Aorta (tissue), 5 donors: ENCODE data around the gene TRPT1. TPM values are rescaled to one million over a fixed set of nuclear protein-coding genes. Genes with fewer than 3 reads are reported as not detected.

Experiments
- ATAC-seq: fragments of 200-7000 bp; cut with Tn5 transposase; one replicate; pipeline ENCODE4 v1.9.1; 2022; ENCODE audit warnings: moderate library complexity; ENCODE audit not compliant: low FRiP score
- DNase-seq, 2 donors: peaks; one replicate each; pipeline ENCODE4 v3.0.0-alpha.2; 2020
- H3K27ac ChIP-seq, 2 donors: one replicate each; pipeline ENCODE4 v1.5.1; 2013; ENCODE audit warnings: low read length in 2 of 2, mild to moderate bottlenecking in 2 of 2, moderate library complexity in 2 of 2, control low read depth in 1 of 2, inconsistent platforms in 1 of 2, low read depth in 1 of 2
- H3K27me3 ChIP-seq, 2 donors: one replicate each; pipeline ENCODE4 v1.6.1; 2013; ENCODE audit warnings: control low read depth in 1 of 2, low read length in 1 of 2, mild to moderate bottlenecking in 1 of 2, moderate library complexity in 1 of 2; ENCODE audit not compliant: insufficient read depth in 2 of 2, control insufficient read depth in 1 of 2
- H3K36me3 ChIP-seq, 2 donors: one replicate each; pipeline ENCODE4 v1.6.1; 2013; ENCODE audit warnings: control low read depth in 1 of 2, low read length in 1 of 2, mild to moderate bottlenecking in 1 of 2; ENCODE audit not compliant: insufficient read depth in 2 of 2, control insufficient read depth in 1 of 2
- H3K4me1 ChIP-seq, 2 donors: one replicate each; pipeline ENCODE4 v1.6.1; 2013; ENCODE audit warnings: low read length in 2 of 2, control low read depth in 1 of 2, mild to moderate bottlenecking in 1 of 2, moderate library complexity in 1 of 2; ENCODE audit not compliant: insufficient read depth in 2 of 2, control insufficient read depth in 1 of 2
- H3K4me3 ChIP-seq, 2 donors: one replicate each; pipeline ENCODE4 v1.5.1; 2013; ENCODE audit warnings: low read length in 2 of 2, control low read depth in 1 of 2, mild to moderate bottlenecking in 1 of 2
- H3K9me3 ChIP-seq: one replicate; pipeline ENCODE4 v1.6.1; 2013; ENCODE audit warnings: mild to moderate bottlenecking, low read length; ENCODE audit not compliant: control insufficient read depth
- WGBS, 2 donors: extraction: QIAGEN DNeasy Blood & Tissue Kit; methylation state at CpG; one replicate each; pipeline ENCODE4 v1.1.7; 2013; 5-methylcytosine and 5-hydroxymethylcytosine counted together
- intact Hi-C, 2 donors: fragments of 100-400 bp; cut with DNase I; formaldehyde crosslinking; loops; one replicate each; pipeline versions ENCODE4 v1.14.2 to v1.15.0; 2022
- long read RNA-seq, 2 donors: library from polyadenylated mRNA; unstranded; transcript quantifications; one replicate each; pipeline ENCODE4 v2.0.0, GENCODE V29; 2020 to 2021
- polyA plus RNA-seq, 2 donors: library from polyadenylated mRNA; stranded (reverse); fragments of 200-250 nt; gene quantifications; one replicate each; pipeline ENCODE4 v1.2.3, GENCODE V29; 2013
- total RNA-seq, 2 donors: library from RNA; stranded (reverse); fragmentation: NEBNext Ultra II Directional; extraction: Animal tissue kit (Norgen Biotek cat#: 25700); gene quantifications; one replicate each; pipeline ENCODE4 v1.2.1, GENCODE V29; 2021
- donor health status: healthy with polysubstance abuse.
- donor health status: Bipolar disorder and iron deficiency.
- donor health status: DM: no; HTN: no; CAD: no.
- donor health status: DM: no; HTN: no; CAD: no.
- donor health status: DM: yes; HTN: yes; CAD: no.

The TRPT1 gene
- total RNA-seq (10 to 100 TPM; 24.5 to 24.8 TPM), polyA plus RNA-seq (10 to 100 TPM; 34.3 to 95.3 TPM)
- long read RNA-seq, donor 1, transcript TRPT1-201 (8 exons, 962 nt) = major isoform, 7 of 59 reads
- long read RNA-seq, donor 1, partial matches to known transcripts = 12 of 59 reads
- long read RNA-seq, donor 1, other reads (novel, unspliced or antisense) = 33 of 59 reads
- long read RNA-seq, donor 2, partial matches to known transcripts = 3 of 14 reads
- long read RNA-seq, donor 2, other reads (novel, unspliced or antisense) = 6 of 14 reads

GRCh38 chr11:64225608-64226506, at the start of gene TRPT1, which contains the start of gene NUDT22:
TSS of gene TRPT1 (minus strand) at chr11:64226186. CDS start at chr11:64225860, 326 bp downstream.
TSS of gene NUDT22 (plus strand) at chr11:64226274. CDS start at chr11:64226653, 379 bp downstream.
- 0 to 1% methylated on average over 54 of the region's 54 CpGs for WGBS, 2 donors
- intact Hi-C loops = loop anchor here in 1 of 2 donors (5.0 kb wide), 1 partner anchor 39 kb away; the partner anchor contains the start of gene STIP1
- ATAC-seq = peak; percentile 90
- no peaks in the 10 kb centered on the region for H3K27me3 ChIP-seq
- no peaks in the 10 kb centered on the region for H3K9me3 ChIP-seq
- peak within 1 kb of the TSS in 1 of 2 donors; percentile 75 for H3K27ac ChIP-seq
- H3K4me3 ChIP-seq = peak within 1 kb of the TSS; percentile 48 to 60
- peak; percentile 95 to 97 for DNase-seq
- no peaks in the 10 kb centered on the region for H3K4me1 ChIP-seq
- no peaks in the 10 kb centered on the region for H3K36me3 ChIP-seq

- H3K27ac ChIP-seq = no peak overlapping the region
- H3K4me3 ChIP-seq = no peak overlapping the region
- no peaks in the 10 kb centered on the region for H3K9me3 ChIP-seq
- H3K4me1 ChIP-seq = no peaks in the 10 kb centered on the region
- intact Hi-C loops = no loop called here
- ATAC-seq (no peak), DNase-seq (no peak)
- 86 to 89% methylated on average over 15 of the region's 15 CpGs for WGBS, 2 donors
- H3K36me3 ChIP-seq = peaks cover 0 to 2% of the 10 kb centered on the region in 2 donors
- H3K27me3 ChIP-seq = no peaks in the 10 kb centered on the region
Measured at GRCh38 chr11:64275031-64275800, 49.2 kb upstream of the TRPT1 start.

DNA sequence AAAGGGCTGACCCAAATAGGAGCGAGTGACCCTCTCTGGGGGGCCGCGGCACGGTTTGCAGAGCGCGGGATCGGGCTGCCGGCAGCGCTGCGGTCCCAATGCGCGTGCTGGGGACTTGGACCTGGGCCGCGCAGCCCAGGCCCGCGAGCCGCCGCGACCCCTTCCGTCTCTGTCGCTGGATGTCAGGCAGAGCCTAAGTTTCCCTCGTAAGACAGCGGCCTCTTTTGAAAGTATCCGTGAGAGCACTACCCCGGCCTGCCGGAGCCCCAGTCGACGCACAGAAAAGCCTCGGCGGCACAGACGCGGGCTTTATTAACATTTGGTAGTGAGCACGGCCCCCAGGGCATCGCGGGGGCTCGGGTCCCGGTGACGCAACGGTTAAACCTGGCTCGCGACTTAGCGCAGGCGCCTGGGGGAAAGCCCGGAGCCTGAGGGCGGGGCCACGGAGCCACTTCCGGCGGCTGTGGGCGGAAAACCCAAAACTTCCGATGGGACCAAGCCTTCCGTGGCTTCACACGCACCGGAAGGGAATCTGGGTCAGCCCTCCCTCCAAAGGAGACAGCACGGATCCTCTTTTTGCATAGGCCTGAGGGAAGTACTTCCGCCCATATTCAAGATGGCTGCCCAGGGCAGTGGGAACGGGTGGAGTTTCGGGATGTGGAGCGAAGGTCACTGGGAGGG, 43.7 kb upstream of the TRPT1 start:
- peak overlapping the region in 1 of 2 donors; percentile 92 for H3K27ac ChIP-seq
- intact Hi-C loops = loop anchor here in 1 of 2 donors (1.0 to 2.0 kb wide), 2 partner anchors 19 to 28 kb away; partner anchors contain the start of genes FKBP2 and PLCB3
- ATAC-seq = peak; percentile 93
- DNase-seq = peak; percentile 98 to 99
- H3K36me3 ChIP-seq = peaks cover 0 to 3% of the 10 kb centered on the region in 2 donors
- H3K4me1 ChIP-seq = no peaks in the 10 kb centered on the region
- WGBS, 2 donors = 0% methylated on average over 54 to 58 of the region's 58 CpGs
- no peaks in the 10 kb centered on the region for H3K27me3 ChIP-seq
- H3K4me3 ChIP-seq = peak overlapping the region; percentile 46 to 49
- H3K9me3 ChIP-seq = no peaks in the 10 kb centered on the region

- H3K4me3 ChIP-seq = peak overlapping the region; percentile 46 to 49
- WGBS, 2 donors = 1% methylated on average over 34 of the region's 34 CpGs
- H3K4me1 ChIP-seq = no peaks in the 10 kb centered on the region
- H3K36me3 ChIP-seq = peaks cover 0 to 3% of the 10 kb centered on the region in 2 donors
- H3K27ac ChIP-seq = peak overlapping the region in 1 of 2 donors; percentile 72
- intact Hi-C loops = loop anchor here in 1 of 2 donors (2.0 kb wide), 1 partner anchor 18 kb away; the partner anchor contains the start of gene PLCB3
- peak; percentile 26 for ATAC-seq
- H3K27me3 ChIP-seq = no peaks in the 10 kb centered on the region
- peak; percentile 81 to 88 for DNase-seq
- H3K9me3 ChIP-seq = no peaks in the 10 kb centered on the region
Measured at GRCh38 chr11:64268893-64269539, 43.0 kb upstream of the TRPT1 start.

- WGBS, 2 donors = 51 to 52% methylated on average over 23 of the region's 23 CpGs
- intact Hi-C loops = loop anchor here in 1 of 2 donors (2.0 kb wide), 1 partner anchor 17 kb away; the partner anchor contains the start of gene PLCB3
- ATAC-seq = no peak
Measured at GRCh38 chr11:64268025-64268892, 42.3 kb upstream of the TRPT1 start.

GRCh38 chr11:64267207-64267945, 41.4 kb upstream of the TRPT1 start:
- no peak for ATAC-seq
- Histone ChIP-seq H3K27ac (no peak overlapping the region), H3K27me3 (no peaks in the 10 kb centered on the region), H3K36me3 (peaks cover 0 to 5% of the 10 kb centered on the region in 2 donors), H3K4me1 (no peaks in the 10 kb centered on the region), H3K9me3 (no peaks in the 10 kb centered on the region), H3K4me3 (no peak overlapping the region)
- WGBS, 2 donors = 81 to 85% methylated on average over 21 to 27 of the region's 27 CpGs
- intact Hi-C loops = no loop called here
- peak; percentile 66 to 77 for DNase-seq

More at GRCh38 chr11:64268025-64268892, 42.3 kb upstream of the TRPT1 start:
- peak overlapping the region in 1 of 2 donors; percentile 72 for H3K27ac ChIP-seq
- H3K4me3 ChIP-seq = no peak overlapping the region
- H3K9me3 ChIP-seq = no peaks in the 10 kb centered on the region
- peak in 1 of 2 donors; percentile 79 for DNase-seq
- H3K36me3 ChIP-seq = peaks cover 0 to 3% of the 10 kb centered on the region in 2 donors
- H3K4me1 ChIP-seq = no peaks in the 10 kb centered on the region
- no peaks in the 10 kb centered on the region for H3K27me3 ChIP-seq
